B cell (primary cell): ENCODE data around the gene CASKIN1. TPM values are rescaled to one million over a fixed set of nuclear protein-coding genes. Genes with fewer than 3 reads are reported as not detected.
"Not testable (repeated sequence)": the region's sequence is repeated elsewhere in the genome, so short reads cannot be mapped to it uniquely, and the experiment has no call there.

Source experiments
- ATAC-seq: fragments of 200-7000 bp; cut with Tn5 transposase; one replicate; pipeline ENCODE4 v1.10.0; 2021; ENCODE audit warnings: low read depth, mild to moderate bottlenecking, moderate number of reproducible peaks, moderate library complexity
- CTCF ChIA-PET: fragments of 350-600 bp; sonication (Branson Sonifier 250); formaldehyde crosslinking; loops from one replicate; lab custom pipeline; 2021; ENCODE audit warnings: antibody characterized with exemption, inconsistent platforms; lab: Charles Lee
- POLR2A ChIA-PET: fragments of 350-600 bp; sonication (Branson Sonifier 250); formaldehyde crosslinking; loops from one replicate; lab custom pipeline; 2021; ENCODE audit warnings: antibody characterized with exemption; lab: Charles Lee
- DNase-seq: peaks from one replicate; pipeline ENCODE4 v3.0.0; 2013
- H2AFZ ChIP-seq: 2 replicates; pipeline ENCODE4 v1.6.1; 2012; ENCODE audit warnings: mild to moderate bottlenecking, low read depth, low read length; ENCODE audit not compliant: insufficient read depth, poor library complexity, severe bottlenecking
- H3K27ac ChIP-seq, 2 donors: 1 replicate in 1 of 2; 2 replicates in 1 of 2; pipeline ENCODE4 v1.5.1; 2012 to 2013; ENCODE audit warnings: low read length in 2 of 2, mild to moderate bottlenecking in 2 of 2, moderate library complexity in 1 of 2
- H3K27me3 ChIP-seq, 4 experiments: fragments of 200-600 bp in 1 of 4; sonication (generic) in 1 of 4; replicated peaks in 1 of 4; 1 replicate in 2 of 4; 2 replicates in 2 of 4; pipeline versions ENCODE4 v1.6.1 to v1.7.0; 2013 to 2016; ENCODE audit warnings: low read length in 3 of 4, mild to moderate bottlenecking in 2 of 4, mixed read lengths in 1 of 4, moderate library complexity in 1 of 4; ENCODE audit not compliant: insufficient read depth in 4 of 4, control insufficient read depth in 3 of 4; ENCODE audit errors: control extremely low read depth in 1 of 4
- H3K36me3 ChIP-seq, 2 experiments: replicated peaks in 1 of 2; 1 replicate in 1 of 2; 2 replicates in 1 of 2; pipeline versions ENCODE4 v1.6.1 to v1.7.1; 2013; ENCODE audit warnings: low read length in 1 of 2; ENCODE audit not compliant: insufficient read depth in 2 of 2, control insufficient read depth in 1 of 2; ENCODE audit errors: control extremely low read depth in 1 of 2, extremely low read depth in 1 of 2
- H3K4me1 ChIP-seq, 2 donors: fragments of 200-600 bp in 1 of 2; sonication (generic) in 1 of 2; 1 replicate in 1 of 2; 2 replicates in 1 of 2; pipeline versions ENCODE4 v1.5.1 to v1.6.1; 2013 to 2017; ENCODE audit warnings: low read length in 2 of 2; ENCODE audit not compliant: control insufficient read depth in 2 of 2, insufficient read depth in 2 of 2
- H3K4me2 ChIP-seq: replicated peaks from 2 replicates; pipeline ENCODE3; 2012; ENCODE audit warnings: mild to moderate bottlenecking, low read depth, low read length; ENCODE audit not compliant: poor library complexity, severe bottlenecking
- H3K4me3 ChIP-seq, 5 experiments: fragments of 200-600 bp in 1 of 5; sonication (generic) in 1 of 5; 1 replicate in 3 of 5; 2 replicates in 2 of 5; pipeline versions ENCODE4 v1.5.1 to v1.7.0; 2011 to 2016; ENCODE audit warnings: low read length in 4 of 5, mild to moderate bottlenecking in 4 of 5, low read depth in 2 of 5, control low read depth in 1 of 5, moderate library complexity in 1 of 5; ENCODE audit not compliant: insufficient read depth in 1 of 5; ENCODE audit errors: control extremely low read depth in 1 of 5, extremely low read depth in 1 of 5
- H3K79me2 ChIP-seq: fragments of 200-600 bp; sonication (generic); one replicate; pipeline ENCODE4 v1.6.0; 2016; ENCODE audit warnings: low read length; ENCODE audit not compliant: control insufficient read depth, insufficient read depth
- H3K9ac ChIP-seq: fragments of 200-600 bp; sonication (generic); 2 replicates; pipeline ENCODE4 v1.6.1; 2017; ENCODE audit warnings: mild to moderate bottlenecking, low read length, moderate library complexity
- H3K9me3 ChIP-seq, 3 donors: one replicate each; pipeline versions ENCODE4 v1.6.1 to v1.7.1; 2013; ENCODE audit warnings: low read length in 2 of 3; ENCODE audit not compliant: control insufficient read depth in 2 of 3, insufficient read depth in 1 of 3; ENCODE audit errors: control extremely low read depth in 1 of 3
- H4K20me1 ChIP-seq: 2 replicates; pipeline ENCODE4 v1.6.0; 2012; ENCODE audit warnings: mild to moderate bottlenecking, low read length; ENCODE audit not compliant: insufficient read depth, control insufficient read depth, poor library complexity, severe bottlenecking
- H3K27ac Mint-ChIP-seq: one replicate; pipeline ENCODE4 v1.8.0; 2021; ENCODE audit warnings: mixed read lengths
- H3K27me3 Mint-ChIP-seq: one replicate; pipeline ENCODE4 v1.8.0; 2021; ENCODE audit warnings: mixed read lengths
- H3K4me1 Mint-ChIP-seq: one replicate; pipeline ENCODE4 v1.8.0; 2021; ENCODE audit warnings: mixed read lengths
- H3K4me3 Mint-ChIP-seq: one replicate; pipeline ENCODE4 v1.8.0; 2021; ENCODE audit warnings: mixed read lengths
- H3K9me3 Mint-ChIP-seq: one replicate; pipeline ENCODE4 v1.8.0; 2022; ENCODE audit warnings: mixed read lengths; ENCODE audit not compliant: insufficient read depth
- CTCF ChIP-seq: fragments of 200-600 bp; IDR thresholded peaks from one replicate; pipeline ENCODE4 v1.8.0; 2022; ENCODE audit warnings: antibody characterized with exemption, mild to moderate bottlenecking
- EZH2 ChIP-seq: IDR thresholded peaks from 2 replicates; pipeline ENCODE4 v1.6.1; 2012; ENCODE audit warnings: borderline replicate concordance, low read depth, mild to moderate bottlenecking, moderate library complexity, low read length; ENCODE audit not compliant: insufficient read depth, poor library complexity, severe bottlenecking
- WGBS: methylation state at CpG from one replicate; pipeline ENCODE4 v1.1.5; 2013; ENCODE audit warnings: missing lambda C conversion rate; ENCODE audit not compliant: insufficient coverage; 5-methylcytosine and 5-hydroxymethylcytosine counted together
- intact Hi-C: fragments of 100-400 bp; cut with micrococcal nuclease; formaldehyde crosslinking; loops from one replicate; pipeline ENCODE4 v1.10.0; 2022
- polyA plus RNA-seq: library from polyadenylated mRNA; depleted of rRNA; stranded (reverse); fragments of >200 nt; gene quantifications from 2 replicates; pipeline ENCODE4 v1.2.3, GENCODE V29; 2012
- total RNA-seq, 2 donors: library from RNA; stranded (reverse); fragments of 120-200 nt in 1 of 2; gene quantifications; 1 replicate in 1 of 2; 2 replicates in 1 of 2; pipeline versions ENCODE4 v1.2.3 to v1.2.4, GENCODE V29; 2013 to 2022

Gene CASKIN1
- total and polyA plus RNA-seq, 2 donors (not counting 1 experiment from before 2014, with no cell fraction given): 0.01 TPM; not detected in 1

- Mint-ChIP-seq H3K27me3 (no peaks in the 10 kb centered on the region), H3K9me3 (no peaks in the 10 kb centered on the region), H3K4me3 (no peak overlapping the region), H3K4me1 (peaks cover 1% of the 10 kb centered on the region), H3K27ac (no peak overlapping the region)
- POLR2A ChIA-PET: no interaction called here
- WGBS: over 99% methylated on average over 19 of the region's 19 CpGs
- intact Hi-C loops: no loop called here
- Histone ChIP-seq H3K9me3 (no peaks in the 10 kb centered on the region), H3K4me2 (no peak overlapping the region), H2AFZ (no peak overlapping the region), H4K20me1 (peaks cover 14% of the 10 kb centered on the region), H3K4me3 (no peak overlapping the region), H3K36me3 (peaks cover 0 to 46% of the 10 kb centered on the region in 2 experiments), H3K27me3 (peaks cover 0 to 1% (median under 1%) of the 10 kb centered on the region in 4 experiments), H3K9ac (no peak overlapping the region), H3K27ac (no peak overlapping the region), H3K79me2 (peaks cover 6% of the 10 kb centered on the region), H3K4me1 (no peaks in the 10 kb centered on the region)
- ATAC-seq (no peak), DNase-seq (no peak)
- no peak for TF ChIP-seq EZH2
- no peak for TF ChIP-seq CTCF
- CTCF ChIA-PET: no interaction called here
Observed at GRCh38 chr16:2243031-2243528, 46.7 kb upstream of the CASKIN1 start.

- ChIA-PET CTCF (no interaction called here), POLR2A (no interaction called here)
- intact Hi-C loops: no loop called here
- H3K36me3 ChIP-seq: peaks cover 0 to 46% of the 10 kb centered on the region in 2 experiments
- H3K27me3 ChIP-seq: peaks cover 0 to 6% (median 3%) of the 10 kb centered on the region in 4 experiments
- no peak overlapping the region for H3K27ac ChIP-seq
- no peaks in the 10 kb centered on the region for H3K27me3 Mint-ChIP-seq
- peaks cover 1% of the 10 kb centered on the region for H3K4me1 Mint-ChIP-seq
- H3K4me3 ChIP-seq: no peak overlapping the region
- TF ChIP-seq CTCF: no peak
- TF ChIP-seq EZH2: no peak
- no peak overlapping the region for H3K4me3 Mint-ChIP-seq
- H3K4me1 ChIP-seq: peaks cover 0 to 4% of the 10 kb centered on the region in 2 donors
- no peaks in the 10 kb centered on the region for H3K9me3 Mint-ChIP-seq
- H3K9me3 ChIP-seq: peaks cover 0 to under 1% (median 0%) of the 10 kb centered on the region in 3 donors
- H3K9ac ChIP-seq: no peak overlapping the region
- DNase-seq (no peak), ATAC-seq (no peak)
- H3K4me2 ChIP-seq: no peak overlapping the region
- H3K79me2 ChIP-seq: peaks cover 4% of the 10 kb centered on the region
- peaks cover 14% of the 10 kb centered on the region for H4K20me1 ChIP-seq
- no peak overlapping the region for H3K27ac Mint-ChIP-seq
- no peak overlapping the region for H2AFZ ChIP-seq
- 90% methylated on average over 11 of the region's 11 CpGs for WGBS
Observed at GRCh38 chr16:2242598-2242997, 46.2 kb upstream of the CASKIN1 start.

DNA sequence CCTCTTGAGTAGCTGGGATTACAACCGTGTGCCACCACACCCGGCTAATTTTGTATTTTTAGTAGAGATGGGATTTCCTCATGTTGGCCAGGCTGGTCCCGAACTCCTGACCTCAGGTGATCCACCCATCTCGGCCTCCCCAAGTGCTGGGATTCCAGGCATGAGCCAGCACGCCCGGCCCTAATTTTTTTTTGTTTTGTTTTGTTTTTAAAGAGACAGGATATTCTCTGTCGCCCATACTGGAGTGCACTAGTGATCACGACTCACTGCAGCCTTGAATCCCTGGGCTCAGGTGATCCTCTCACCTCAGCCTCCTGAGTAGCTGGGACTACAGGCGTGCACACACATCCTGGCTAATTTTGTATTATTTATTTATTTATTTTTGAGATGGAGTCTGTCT, 43.9 kb upstream of the CASKIN1 start:
- H3K27me3 Mint-ChIP-seq, H3K79me2 ChIP-seq, H3K27ac ChIP-seq, H3K9me3 Mint-ChIP-seq, H3K9ac ChIP-seq, intact Hi-C loops, H3K4me3 Mint-ChIP-seq, DNase-seq, H3K4me1 Mint-ChIP-seq, H3K27ac Mint-ChIP-seq, H3K9me3 ChIP-seq, H3K4me3 ChIP-seq, H2AFZ ChIP-seq, ATAC-seq, H3K4me2 ChIP-seq, POLR2A ChIA-PET: not testable (repeated sequence)
- Histone ChIP-seq H3K36me3 (peaks cover 0 to 36% of the 10 kb centered on the region in 2 experiments), H4K20me1 (peaks cover 16% of the 10 kb centered on the region), H3K27me3 (peaks cover 0 to 27% (median 11%) of the 10 kb centered on the region in 4 experiments), H3K4me1 (peaks cover 12 to 15% of the 10 kb centered on the region in 2 donors)
- CTCF ChIA-PET: interaction anchor here (1.8 kb wide), 1 partner anchor 12 kb away, joined by 8 read pairs; the partner anchor contains the start of gene ECI1
- WGBS: 75% methylated on average over 2 of the region's 9 CpGs
